Measurements from ENCODE around the gene FLII. TPM values are rescaled to one million over a fixed set of nuclear protein-coding genes. Genes with fewer than 3 reads are reported as not detected.

Gene FLII
- total RNA-seq, 2 experiments from 2014 or later = 334 to 354 TPM

DNA sequence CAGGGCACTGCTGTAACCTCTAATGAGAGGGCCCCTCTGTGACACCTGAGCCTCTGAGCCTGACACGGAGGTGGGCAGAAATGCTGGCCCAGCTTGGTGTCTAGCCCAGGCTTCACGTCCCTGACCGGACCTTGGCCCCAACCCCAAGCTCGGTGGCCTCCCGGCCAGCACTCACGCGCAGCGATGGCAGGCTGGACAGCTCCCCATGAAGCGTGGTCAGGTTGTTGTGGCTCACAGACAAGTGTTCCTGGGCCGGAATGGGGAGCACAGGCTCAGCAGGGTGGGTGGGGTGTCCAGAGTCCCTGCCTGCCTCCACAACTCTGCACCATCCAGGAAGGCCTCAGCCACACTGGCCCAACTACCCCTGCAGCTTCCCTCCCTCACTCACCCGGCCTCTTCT lies 2.2 kb downstream of the FLII start:
- no peak overlapping the region for H3K27ac Mint-ChIP-seq
- H3K36me3 Mint-ChIP-seq = peaks cover 5% of the 10 kb centered on the region
- POLR2A ChIA-PET = interaction anchor here (0.6 kb wide), 1 partner anchor 116 kb away, joined by 3 read pairs; no protein-coding TSS in a partner anchor
- H3K4me1 Mint-ChIP-seq = peaks cover 20% of the 10 kb centered on the region
- ATAC-seq (ENCODE audit: low read depth) (no peak), DNase-seq (no peak)
- no peaks in the 10 kb centered on the region for H3K9me3 Mint-ChIP-seq
- no peaks in the 10 kb centered on the region for H3K27me3 Mint-ChIP-seq
- no peak overlapping the region for H3K4me3 Mint-ChIP-seq

DNA sequence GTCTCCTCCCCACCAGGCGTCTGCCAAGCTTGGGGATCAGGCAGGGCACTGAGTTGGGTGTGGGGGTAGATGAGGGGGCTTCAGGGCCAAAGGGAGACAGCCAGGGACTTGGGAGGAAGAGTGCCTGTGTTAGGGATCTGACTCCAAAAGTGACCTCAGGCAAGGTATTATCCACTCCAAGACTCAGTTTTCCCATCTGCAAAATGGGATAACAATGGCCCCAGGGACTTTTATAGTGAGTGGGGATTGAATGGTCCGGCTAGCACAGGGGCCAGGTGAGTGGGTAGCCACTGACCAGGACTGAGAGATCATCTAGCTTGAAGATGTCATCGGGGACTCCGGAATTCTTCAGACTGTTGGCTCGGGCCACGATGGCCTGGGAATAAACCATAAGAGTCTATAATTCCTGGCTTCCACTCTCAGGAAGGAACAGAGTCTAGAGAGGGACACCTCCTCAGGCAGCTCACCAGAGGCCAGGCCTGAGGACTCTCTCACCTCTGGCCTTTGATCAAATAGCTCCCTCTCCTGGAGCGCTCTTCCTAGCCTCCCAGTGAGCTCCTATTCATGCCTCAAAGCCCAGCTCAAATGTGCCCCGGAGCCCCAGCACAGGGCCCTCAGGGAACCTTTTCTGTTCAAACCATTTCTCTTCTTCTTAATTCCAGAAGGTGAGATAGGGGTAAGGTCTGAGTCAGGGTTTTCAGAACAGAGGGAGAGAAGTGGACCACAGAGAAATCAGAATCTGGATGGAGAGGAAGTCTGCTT lies 3.5 kb downstream of the FLII start:
- no peak for DNase-seq
- no peak for ATAC-seq (ENCODE audit: low read depth)
- POLR2A ChIA-PET = no interaction called here
- H3K27ac Mint-ChIP-seq = no peak overlapping the region
- H3K36me3 Mint-ChIP-seq = peaks cover 5% of the 10 kb centered on the region
- peaks cover 20% of the 10 kb centered on the region for H3K4me1 Mint-ChIP-seq
- H3K9me3 Mint-ChIP-seq = no peaks in the 10 kb centered on the region
- no peaks in the 10 kb centered on the region for H3K27me3 Mint-ChIP-seq
- H3K4me3 Mint-ChIP-seq = no peak overlapping the region

DNA sequence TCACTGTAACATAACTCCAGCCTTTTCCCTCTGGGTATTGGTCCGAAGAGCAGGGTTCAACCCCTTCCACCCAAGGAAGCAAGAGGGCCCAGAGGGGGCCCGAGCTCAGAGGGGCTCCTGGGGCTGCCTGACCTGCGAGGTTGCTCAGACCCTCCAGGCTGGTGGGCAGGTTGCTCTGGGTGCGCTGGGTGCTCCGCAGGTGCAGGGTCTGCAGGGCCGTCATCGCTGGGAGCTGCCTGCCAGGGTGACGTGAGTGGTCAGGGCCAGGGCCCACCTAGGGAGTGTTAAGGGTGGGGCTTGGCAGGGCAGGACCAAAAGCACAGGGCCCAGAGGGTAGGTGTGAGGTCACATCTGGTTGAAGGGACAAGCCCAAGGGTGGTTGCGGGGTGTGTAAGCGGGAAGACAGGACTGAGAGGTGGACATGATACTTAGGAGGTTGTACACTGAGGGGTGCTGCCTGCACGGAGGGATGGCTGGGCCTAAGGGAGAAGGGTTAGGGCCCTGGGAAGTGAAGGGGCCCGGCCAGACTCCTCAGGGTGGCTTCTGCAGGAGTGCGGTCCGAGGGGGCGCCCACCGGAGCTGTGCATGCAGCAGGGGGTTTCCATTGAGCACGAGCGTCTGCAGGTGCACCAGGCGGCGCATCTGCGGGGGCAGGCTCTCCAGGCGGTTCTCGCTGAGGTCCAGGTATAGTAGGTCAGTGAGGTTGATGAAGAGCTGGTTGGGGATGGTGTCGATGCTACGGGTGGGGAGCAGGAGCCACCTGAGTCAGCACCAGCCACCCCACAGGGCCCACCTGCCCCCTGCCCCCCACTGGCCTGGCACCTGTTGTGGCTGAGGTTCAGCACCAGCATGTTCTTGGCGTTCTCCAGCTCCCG lies 4.4 kb downstream of the FLII start:
- Mint-ChIP-seq H3K9me3 (no peaks in the 10 kb centered on the region), H3K36me3 (peaks cover 5% of the 10 kb centered on the region), H3K27me3 (no peaks in the 10 kb centered on the region), H3K4me3 (no peak overlapping the region), H3K27ac (no peak overlapping the region), H3K4me1 (peaks cover 15% of the 10 kb centered on the region)
- DNase-seq (no peak), ATAC-seq (ENCODE audit: low read depth) (no peak)
- POLR2A ChIA-PET = no interaction called here

DNA sequence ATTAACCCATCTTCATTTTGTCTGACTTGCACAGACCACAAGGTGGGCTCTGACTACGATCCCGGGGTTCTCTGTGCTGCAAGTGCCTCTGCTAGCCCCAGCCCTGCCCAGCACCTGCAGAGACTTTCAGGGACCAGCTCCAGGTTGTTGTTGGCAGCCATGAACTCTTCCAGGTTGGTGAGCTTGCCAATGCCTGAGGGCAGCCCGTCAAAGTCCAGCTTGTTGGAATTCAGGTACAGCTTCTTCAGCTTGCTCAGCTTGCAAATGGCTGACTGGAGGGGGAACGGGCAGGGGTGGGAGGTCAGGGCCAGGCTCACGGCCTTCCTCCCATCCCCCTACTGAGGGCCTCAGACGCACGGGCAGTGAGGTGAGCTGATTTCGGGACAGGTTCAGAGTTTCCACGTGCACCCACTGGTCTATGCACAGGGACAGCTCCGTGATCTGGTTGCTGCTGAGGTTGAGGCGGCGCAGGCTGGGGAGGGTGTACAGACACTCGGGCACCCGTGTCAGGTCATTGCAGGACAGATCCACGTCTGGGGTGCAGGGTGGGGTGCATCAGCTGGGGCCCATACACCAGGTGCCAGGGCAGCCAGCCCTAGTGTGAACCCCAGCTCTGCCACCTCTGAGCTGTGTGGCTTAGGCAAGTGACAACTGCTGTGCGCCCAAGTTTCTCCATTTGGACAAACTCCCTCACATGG lies 5.2 kb downstream of the FLII start:
- H3K36me3 Mint-ChIP-seq = peaks cover 5% of the 10 kb centered on the region
- no peak for DNase-seq
- H3K9me3 Mint-ChIP-seq = no peaks in the 10 kb centered on the region
- POLR2A ChIA-PET = interaction anchor here (0.6 kb wide), 1 partner anchor 8 kb away, joined by 3 read pairs; no protein-coding TSS in a partner anchor
- no peaks in the 10 kb centered on the region for H3K27me3 Mint-ChIP-seq
- no peak for ATAC-seq (ENCODE audit: low read depth)
- no peak overlapping the region for H3K4me3 Mint-ChIP-seq
- no peak overlapping the region for H3K27ac Mint-ChIP-seq
- H3K4me1 Mint-ChIP-seq = peaks cover 13% of the 10 kb centered on the region

DNA sequence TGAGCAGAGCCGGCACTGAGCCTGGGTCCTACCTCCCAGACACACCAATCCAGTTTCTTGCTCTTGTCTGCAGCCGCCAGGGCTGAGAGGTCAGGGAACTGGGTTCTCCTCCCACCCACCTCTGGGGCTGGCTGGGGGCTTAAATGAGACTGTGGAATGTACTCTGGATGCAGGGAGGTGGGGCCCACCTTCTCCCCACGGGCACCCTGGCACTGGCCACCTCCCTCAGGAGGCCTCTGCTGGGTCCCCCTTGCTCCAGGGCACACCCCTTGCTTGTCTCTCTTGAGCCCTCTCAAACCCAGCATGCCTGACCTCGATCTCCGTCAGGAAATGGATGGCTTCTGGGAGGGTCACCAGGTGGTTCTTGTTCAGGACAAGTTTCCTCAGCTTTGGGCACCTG lies 6.4 kb downstream of the FLII start:
- Mint-ChIP-seq H3K9me3 (no peaks in the 10 kb centered on the region), H3K27me3 (no peaks in the 10 kb centered on the region), H3K36me3 (peaks cover 4% of the 10 kb centered on the region), H3K27ac (no peak overlapping the region), H3K4me1 (peaks cover 8% of the 10 kb centered on the region), H3K4me3 (no peak overlapping the region)
- POLR2A ChIA-PET = no interaction called here
- DNase-seq = no peak
- ATAC-seq (ENCODE audit: low read depth) = no peak

DNA sequence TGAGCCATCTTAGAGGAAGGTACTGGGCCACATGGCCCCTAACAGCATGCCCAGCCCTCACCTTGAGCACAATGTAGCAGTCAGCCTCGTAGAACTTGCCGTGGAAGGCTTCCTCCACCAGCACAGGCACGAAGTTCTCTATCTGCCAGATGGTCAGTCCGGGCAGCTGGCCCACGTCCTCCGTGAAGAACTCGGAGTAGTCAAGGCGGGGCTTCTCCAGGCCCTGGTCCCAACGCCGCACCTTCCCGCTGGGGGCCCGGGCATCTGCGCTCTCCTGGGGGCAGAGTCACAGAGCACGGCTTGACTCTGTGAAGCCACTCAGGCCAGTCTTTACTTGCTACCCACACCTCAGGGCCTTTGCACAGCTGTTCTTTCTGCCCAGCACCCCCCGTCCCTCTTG lies 7.3 kb downstream of the FLII start:
- no peak overlapping the region for H3K4me3 Mint-ChIP-seq
- ATAC-seq (ENCODE audit: low read depth) (no peak), DNase-seq (no peak)
- peaks cover 4% of the 10 kb centered on the region for H3K4me1 Mint-ChIP-seq
- POLR2A ChIA-PET = no interaction called here
- peaks cover 4% of the 10 kb centered on the region for H3K36me3 Mint-ChIP-seq
- H3K9me3 Mint-ChIP-seq = no peaks in the 10 kb centered on the region
- no peak overlapping the region for H3K27ac Mint-ChIP-seq
- H3K27me3 Mint-ChIP-seq = no peaks in the 10 kb centered on the region

DNA sequence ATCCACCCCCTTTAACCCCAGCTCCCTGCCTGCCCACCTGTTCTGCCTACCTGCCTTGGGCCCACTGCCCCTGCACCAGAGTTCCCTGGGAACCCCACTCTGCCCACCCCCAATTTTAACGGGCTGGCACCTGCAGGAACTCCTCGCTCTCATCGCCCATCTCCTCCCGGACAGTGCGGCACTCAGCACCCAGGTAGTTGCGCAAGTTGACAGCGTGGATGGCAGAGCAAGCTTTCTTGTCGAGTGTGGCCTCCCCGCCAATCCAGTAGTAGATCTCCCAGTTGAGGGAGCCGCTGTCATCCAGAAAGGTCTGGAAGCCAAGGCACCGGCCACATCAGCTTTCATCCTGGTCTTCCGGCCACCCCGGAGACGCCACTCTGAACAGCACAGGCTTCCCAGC lies 7.8 kb downstream of the FLII start:
- POLR2A ChIA-PET = interaction anchor here (0.8 kb wide), 1 partner anchor 64 kb away, joined by 3 read pairs; the partner anchor contains the start of genes SMCR8 and TOP3A
- H3K36me3 Mint-ChIP-seq = peaks cover 4% of the 10 kb centered on the region

DNA sequence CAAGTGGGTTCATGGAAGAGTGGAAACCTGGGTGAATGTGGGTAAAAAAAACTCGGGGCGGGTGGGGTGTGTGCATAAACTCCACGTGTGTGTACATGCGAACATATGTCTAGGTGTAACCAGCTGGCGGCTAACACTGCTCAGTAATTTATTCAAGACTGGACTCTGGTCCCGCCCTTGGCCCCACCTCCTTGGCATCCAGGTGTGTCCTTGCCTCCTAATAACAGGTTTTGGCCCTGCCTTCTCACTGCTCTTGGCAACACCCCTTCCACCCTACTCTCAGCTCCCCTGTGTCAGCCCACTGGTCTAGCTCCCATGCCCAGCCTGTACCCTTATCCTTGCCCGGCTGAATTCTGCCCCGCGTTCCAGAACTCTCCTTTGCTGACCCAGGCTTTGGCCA lies 8.3 kb downstream of the FLII start:
- H3K9me3 Mint-ChIP-seq = no peaks in the 10 kb centered on the region
- POLR2A ChIA-PET = interaction anchor here (0.8 to 1.1 kb wide), 2 partner anchors 13 to 64 kb away, joined by 3 read pairs; partner anchors contain the start of genes SMCR8 and TOP3A
- no peaks in the 10 kb centered on the region for H3K27me3 Mint-ChIP-seq
- no peak overlapping the region for H3K4me3 Mint-ChIP-seq
- peaks cover 7% of the 10 kb centered on the region for H3K36me3 Mint-ChIP-seq
- peaks cover 1% of the 10 kb centered on the region for H3K4me1 Mint-ChIP-seq
- ATAC-seq (ENCODE audit: low read depth) (no peak), DNase-seq (no peak)
- H3K27ac Mint-ChIP-seq = peak overlapping the region; percentile 34

More for the DNA sequence above, 7.8 kb downstream of the FLII start:
- ATAC-seq (ENCODE audit: low read depth) = no peak
- no peaks in the 10 kb centered on the region for H3K27me3 Mint-ChIP-seq
- no peak for DNase-seq
- H3K4me1 Mint-ChIP-seq = no peaks in the 10 kb centered on the region
- no peak overlapping the region for H3K27ac Mint-ChIP-seq
- H3K9me3 Mint-ChIP-seq = no peaks in the 10 kb centered on the region
- H3K4me3 Mint-ChIP-seq = no peak overlapping the region

DNA sequence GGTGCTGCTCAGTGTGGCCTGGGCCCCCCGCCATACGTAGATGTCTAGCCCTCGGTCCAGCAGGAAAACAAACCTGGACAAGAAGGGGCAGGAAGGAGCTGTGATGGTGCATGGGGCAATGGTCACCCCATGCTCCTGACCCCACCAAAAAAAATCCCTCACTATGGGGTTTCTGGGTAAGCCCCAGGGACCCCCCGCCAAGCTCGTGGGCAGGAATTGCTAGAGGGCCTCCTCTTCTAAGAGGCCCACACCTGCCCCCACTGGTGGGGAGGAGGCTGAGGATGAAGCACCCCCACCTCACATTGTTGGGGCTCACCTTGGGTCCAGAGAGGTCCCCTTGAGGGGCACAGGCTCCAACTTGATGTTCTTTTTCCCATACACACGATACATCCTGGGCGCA lies 9.7 kb downstream of the FLII start:
- no peak for DNase-seq
- peak overlapping the region; percentile 38 for H3K27ac Mint-ChIP-seq
- no peak for ATAC-seq (ENCODE audit: low read depth)
- H3K27me3 Mint-ChIP-seq = no peaks in the 10 kb centered on the region
- no peaks in the 10 kb centered on the region for H3K9me3 Mint-ChIP-seq
- POLR2A ChIA-PET = interaction anchor here (1.7 kb wide), 1 partner anchor 25 kb away, joined by 3 read pairs; no protein-coding TSS in a partner anchor
- peaks cover 8% of the 10 kb centered on the region for H3K36me3 Mint-ChIP-seq
- H3K4me3 Mint-ChIP-seq = no peak overlapping the region
- peaks cover 1% of the 10 kb centered on the region for H3K4me1 Mint-ChIP-seq

DNA sequence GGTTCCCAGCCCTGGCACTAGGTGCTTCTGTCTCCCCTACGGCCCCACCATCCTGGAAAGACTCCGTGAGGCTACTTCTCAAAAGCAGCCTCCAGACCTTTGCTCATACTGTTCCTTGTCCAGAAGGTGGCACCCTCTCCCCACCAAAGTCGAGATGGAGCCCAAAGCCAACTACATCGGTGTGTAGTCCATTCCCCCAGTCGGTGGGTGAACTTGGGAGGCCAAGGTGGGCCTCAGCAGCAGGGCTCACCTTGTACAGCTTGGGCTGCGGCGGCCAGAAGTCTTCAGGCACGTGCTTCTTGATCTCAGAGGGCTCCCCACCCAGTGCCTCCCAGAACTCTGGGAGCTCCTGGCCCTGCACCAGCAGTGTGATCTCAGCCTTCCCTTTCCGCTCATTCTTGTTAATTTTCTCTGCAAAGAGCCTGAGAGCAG lies 10.2 kb downstream of the FLII start:
- Mint-ChIP-seq H3K4me1 (peaks cover 1% of the 10 kb centered on the region), H3K27ac (no peak overlapping the region), H3K4me3 (no peak overlapping the region), H3K27me3 (no peaks in the 10 kb centered on the region), H3K9me3 (no peaks in the 10 kb centered on the region), H3K36me3 (peaks cover 8% of the 10 kb centered on the region)
- POLR2A ChIA-PET = interaction anchor here (1.7 kb wide), 1 partner anchor 25 kb away, joined by 3 read pairs; no protein-coding TSS in a partner anchor
- DNase-seq (peak; percentile 69), ATAC-seq (ENCODE audit: low read depth) (peak; percentile 73)

DNA sequence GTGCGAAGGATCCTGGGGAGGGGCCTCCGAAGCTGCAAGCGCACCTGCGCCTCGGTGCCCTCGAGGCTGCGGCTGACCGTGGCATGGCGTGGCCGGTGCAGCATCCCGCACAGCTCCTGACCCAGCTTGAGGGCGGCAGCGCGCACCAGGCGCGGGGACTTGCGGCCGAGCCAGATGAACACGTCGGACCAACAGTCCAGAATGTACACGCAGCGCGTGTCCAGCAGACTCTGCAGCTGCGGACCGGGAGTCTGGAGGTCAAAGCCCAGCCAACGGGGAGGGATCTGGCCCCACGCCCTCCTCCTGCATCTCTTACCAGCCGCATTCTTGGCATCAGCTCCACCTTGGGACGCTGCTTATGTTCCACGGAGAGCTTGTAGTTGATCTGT lies 10.9 kb downstream of the FLII start:
- Mint-ChIP-seq H3K9me3 (no peaks in the 10 kb centered on the region), H3K36me3 (peaks cover 8% of the 10 kb centered on the region), H3K4me3 (no peak overlapping the region), H3K27ac (no peak overlapping the region), H3K27me3 (no peaks in the 10 kb centered on the region), H3K4me1 (peaks cover 1% of the 10 kb centered on the region)
- ATAC-seq (ENCODE audit: low read depth) = no peak
- DNase-seq = no peak
- POLR2A ChIA-PET = interaction anchor here (1.7 kb wide), 1 partner anchor 24 kb away, joined by 3 read pairs; no protein-coding TSS in a partner anchor

DNA sequence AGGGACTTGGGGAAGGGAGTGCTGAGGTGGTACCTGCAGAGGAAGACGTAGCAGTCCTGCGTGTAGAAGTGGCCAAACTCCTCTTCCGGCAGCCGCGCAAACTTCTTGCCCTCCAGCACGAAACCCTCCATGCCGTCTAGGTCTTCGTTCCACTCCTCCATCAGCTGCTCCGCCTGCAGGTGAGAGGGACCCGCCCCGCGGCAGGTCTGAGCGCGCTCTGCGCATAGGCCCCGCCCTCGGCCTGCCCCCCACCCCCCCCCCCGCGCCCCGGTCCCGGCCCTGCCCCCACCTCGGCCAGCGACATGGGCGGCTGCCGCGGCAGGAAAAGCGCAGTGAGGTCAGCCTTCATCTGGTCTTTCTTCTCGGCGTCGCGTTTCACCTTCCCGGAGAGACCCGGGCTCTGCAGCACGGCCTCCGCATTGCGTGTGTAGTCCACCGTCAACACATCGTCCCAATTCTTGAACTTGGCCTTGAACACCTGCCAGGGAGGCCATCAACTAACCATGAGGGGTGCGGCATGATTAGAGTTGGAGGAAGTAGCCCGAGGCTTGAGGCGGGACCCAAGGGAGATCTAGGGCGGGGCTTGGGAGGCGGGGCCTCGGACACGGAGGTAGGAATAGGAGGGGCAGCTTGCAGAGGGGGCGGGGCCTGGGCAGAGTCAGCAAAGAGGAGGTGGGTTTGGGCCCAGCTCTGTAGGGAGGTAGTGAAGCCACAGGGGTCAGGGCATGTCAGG lies 11.5 kb downstream of the FLII start:
- DNase-seq (no peak), ATAC-seq (ENCODE audit: low read depth) (no peak)
- POLR2A ChIA-PET = interaction anchor here (1.7 kb wide), 1 partner anchor 24 kb away, joined by 3 read pairs; no protein-coding TSS in a partner anchor
- H3K9me3 Mint-ChIP-seq = no peaks in the 10 kb centered on the region
- peaks cover 8% of the 10 kb centered on the region for H3K36me3 Mint-ChIP-seq
- H3K27ac Mint-ChIP-seq = no peak overlapping the region
- H3K4me1 Mint-ChIP-seq = peaks cover 1% of the 10 kb centered on the region
- no peak overlapping the region for H3K4me3 Mint-ChIP-seq
- H3K27me3 Mint-ChIP-seq = no peaks in the 10 kb centered on the region

Data from activated naive CD8-positive, alpha-beta T cell treated with anti-CD3 and anti-CD28 coated beads, Interleukin-2, amount 10 ng/mL, durations not matched to agents 7 days and 5 days (primary cell).